BE2C (cell line): Measurements from ENCODE around the gene SELENOK.
A peak's percentile ranks its signal among the peaks of the same experiment; 100 is the strongest.

Source experiments
- DNase-seq: peaks from one replicate; pipeline ENCODE4 v3.0.0-alpha.2; 2020
- H3K27me3 ChIP-seq: fragments of 250-450 bp; sonication (Bioruptor Pico); 2 replicates; pipeline ENCODE4 v1.5.1; 2020; ENCODE audit warnings: mild to moderate bottlenecking
- H3K36me3 ChIP-seq: fragments of 250-450 bp; sonication (Bioruptor Pico); 2 replicates; pipeline ENCODE4 v1.5.1; 2020; ENCODE audit warnings: mild to moderate bottlenecking
- H3K4me1 ChIP-seq: fragments of 250-450 bp; sonication (Bioruptor Pico); 2 replicates; pipeline ENCODE4 v1.5.1; 2020
- H3K4me3 ChIP-seq: 2 replicates; pipeline ENCODE4 v1.5.1; 2011; ENCODE audit warnings: low read depth, low read length
- H3K9me3 ChIP-seq: fragments of 250-450 bp; sonication (Bioruptor Pico); 2 replicates; pipeline ENCODE4 v1.5.1; 2020
- TF ChIP-seq, protein P1 (sequence below): IDR thresholded peaks from 2 replicates; pipeline ENCODE4 v1.5.1; 2012; ENCODE audit warnings: mild to moderate bottlenecking, low read depth, low read length

The SELENOK gene

GRCh38 chr3:53902711-53903110 lies 11.1 kb upstream of the SELENOK start:
- H3K9me3 ChIP-seq, result no peaks in the 10 kb centered on the region
- TF ChIP-seq, protein P1, sequence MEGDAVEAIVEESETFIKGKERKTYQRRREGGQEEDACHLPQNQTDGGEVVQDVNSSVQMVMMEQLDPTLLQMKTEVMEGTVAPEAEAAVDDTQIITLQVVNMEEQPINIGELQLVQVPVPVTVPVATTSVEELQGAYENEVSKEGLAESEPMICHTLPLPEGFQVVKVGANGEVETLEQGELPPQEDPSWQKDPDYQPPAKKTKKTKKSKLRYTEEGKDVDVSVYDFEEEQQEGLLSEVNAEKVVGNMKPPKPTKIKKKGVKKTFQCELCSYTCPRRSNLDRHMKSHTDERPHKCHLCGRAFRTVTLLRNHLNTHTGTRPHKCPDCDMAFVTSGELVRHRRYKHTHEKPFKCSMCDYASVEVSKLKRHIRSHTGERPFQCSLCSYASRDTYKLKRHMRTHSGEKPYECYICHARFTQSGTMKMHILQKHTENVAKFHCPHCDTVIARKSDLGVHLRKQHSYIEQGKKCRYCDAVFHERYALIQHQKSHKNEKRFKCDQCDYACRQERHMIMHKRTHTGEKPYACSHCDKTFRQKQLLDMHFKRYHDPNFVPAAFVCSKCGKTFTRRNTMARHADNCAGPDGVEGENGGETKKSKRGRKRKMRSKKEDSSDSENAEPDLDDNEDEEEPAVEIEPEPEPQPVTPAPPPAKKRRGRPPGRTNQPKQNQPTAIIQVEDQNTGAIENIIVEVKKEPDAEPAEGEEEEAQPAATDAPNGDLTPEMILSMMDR, result no peak
- H3K4me3 ChIP-seq, result no peak overlapping the region
- H3K27me3 ChIP-seq, result no peaks in the 10 kb centered on the region; the same call in 1 of the 2 replicates
- H3K36me3 ChIP-seq, result no peaks in the 10 kb centered on the region
- DNase-seq, result no peak
- no peaks in the 10 kb centered on the region for H3K4me1 ChIP-seq

GRCh38 chr3:53902067-53902466 lies 10.4 kb upstream of the SELENOK start:
- TF ChIP-seq, protein P1, result no peak
- H3K27me3 ChIP-seq, result peaks cover 3% of the 10 kb centered on the region; the same call in 1 of the 2 replicates
- no peaks in the 10 kb centered on the region for H3K4me1 ChIP-seq
- no peaks in the 10 kb centered on the region for H3K36me3 ChIP-seq
- no peak overlapping the region for H3K4me3 ChIP-seq
- DNase-seq, result no peak
- H3K9me3 ChIP-seq, result no peaks in the 10 kb centered on the region

GRCh38 chr3:53900666-53901331 lies 9.1 kb upstream of the SELENOK start:
- no peaks in the 10 kb centered on the region for H3K9me3 ChIP-seq
- H3K27me3 ChIP-seq, result peaks cover 3% of the 10 kb centered on the region; the same call in 1 of the 2 replicates
- H3K4me1 ChIP-seq, result no peaks in the 10 kb centered on the region
- no peaks in the 10 kb centered on the region for H3K36me3 ChIP-seq
- DNase-seq, result no peak
- no peak overlapping the region for H3K4me3 ChIP-seq
- TF ChIP-seq, protein P1, result no peak

- Histone ChIP-seq H3K4me1 (no peaks in the 10 kb centered on the region), H3K36me3 (no peaks in the 10 kb centered on the region), H3K27me3 (peaks cover 3% of the 10 kb centered on the region; the same call in 1 of the 2 replicates), H3K9me3 (no peaks in the 10 kb centered on the region), H3K4me3 (no peak overlapping the region)
- TF ChIP-seq, protein P1, result no peak
- DNase-seq, result no peak
These were observed 8.1 kb upstream of the SELENOK start for GRCh38 chr3:53899750-53900149.

GRCh38 chr3:53892286-53892637 lies 603 bp upstream of the SELENOK start:
- TF ChIP-seq, protein P1, result no peak
- peak overlapping the region; percentile 55 for H3K4me3 ChIP-seq
- no peak for DNase-seq
- H3K4me1 ChIP-seq, result no peaks in the 10 kb centered on the region
- no peaks in the 10 kb centered on the region for H3K9me3 ChIP-seq
- peaks cover 3% of the 10 kb centered on the region; the same call in 1 of the 2 replicates for H3K36me3 ChIP-seq
- H3K27me3 ChIP-seq, result no peaks in the 10 kb centered on the region

DNA sequence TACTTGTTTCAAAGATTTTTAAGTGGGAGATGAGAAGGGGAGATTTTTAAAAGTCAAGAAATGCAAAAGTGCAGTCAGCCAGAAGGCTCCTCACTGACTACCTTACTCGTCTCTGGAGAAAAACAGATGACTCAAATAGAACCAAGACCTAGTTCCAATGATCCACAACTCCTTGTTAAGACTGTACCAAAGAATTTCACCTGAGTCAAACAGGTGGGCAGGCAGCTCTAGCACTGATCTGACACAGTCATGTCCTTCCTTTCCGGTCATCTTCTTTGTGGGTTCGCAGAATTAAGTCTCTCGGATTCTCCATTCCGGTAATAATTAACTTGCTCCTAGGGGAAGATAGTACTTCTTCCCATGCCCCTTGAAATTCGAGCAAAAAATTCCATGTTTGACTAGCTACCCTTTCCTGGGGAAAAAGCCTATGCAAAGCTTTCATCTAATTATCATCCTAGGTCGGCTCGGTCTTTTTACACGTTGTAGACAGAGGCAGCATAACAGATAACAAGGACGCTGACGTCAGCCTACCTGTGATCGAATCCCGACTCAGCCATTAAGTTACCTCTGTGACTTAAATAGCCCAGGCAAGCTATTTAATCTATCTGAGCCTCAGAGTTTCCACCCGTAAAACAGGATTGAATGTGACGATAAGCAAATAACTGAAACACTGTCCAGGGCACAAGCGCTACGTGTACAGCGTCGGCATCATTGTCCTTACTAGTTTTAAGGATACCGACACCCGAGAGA lies 758 bp downstream of the SELENOK start:
- TF ChIP-seq, protein P1, result no peak
- DNase-seq, result peak; percentile 9

More for the DNA sequence above, 758 bp downstream of the SELENOK start:
- no peaks in the 10 kb centered on the region for H3K4me1 ChIP-seq
- H3K27me3 ChIP-seq, result no peaks in the 10 kb centered on the region
- H3K9me3 ChIP-seq, result no peaks in the 10 kb centered on the region
- peak overlapping the region; percentile 76 for H3K4me3 ChIP-seq
- H3K36me3 ChIP-seq, result peaks cover 3% of the 10 kb centered on the region; the same call in 1 of the 2 replicates
